ENCODE results near the gene COX8A. TPM values are rescaled to one million over a fixed set of nuclear protein-coding genes. Genes with fewer than 3 reads are reported as not detected.

Gene COX8A
- total and polyA plus RNA-seq, 9 of the 15 experiments (the other 6 are each of a cell fraction or from before 2014, with no cell fraction given), result 274 to 1,206 (median 526) TPM

- intact Hi-C loops (cut with micrococcal nuclease), result no loop called here
- Histone ChIP-seq H3K9me1 (ENCODE audit: control insufficient read depth, insufficient read depth, low read length) (no peaks in the 10 kb centered on the region), H3K9ac (ENCODE audit: insufficient read depth in 1 of 2, low read depth in 2 of 2, low read length in 2 of 2) (peak overlapping the region; percentile 88 to 95), H3K36me3 (ENCODE audit: control insufficient read depth, insufficient read depth, low read length) (peaks cover 42% of the 10 kb centered on the region; the same call in 2 of the 3 replicates), H4K20me1 (replicated peaks; ENCODE audit: control insufficient read depth, insufficient read depth, low read length) (peaks cover 13% of the 10 kb centered on the region; the same call in 1 of the 2 replicates), H3K9me3 (replicated peaks; ENCODE audit: control insufficient read depth, insufficient read depth, low read depth, low read length) (no peaks in the 10 kb centered on the region), H3K4me3 (peak overlapping the region; percentile 99), H3K27me3 (ENCODE audit: control insufficient read depth in 2 of 2, insufficient read depth in 2 of 2, low read length in 2 of 2) (no peaks in the 10 kb centered on the region), H3K4me2 (ENCODE audit: insufficient read depth, low read length) (peak overlapping the region; percentile 88), H3K4me1 (replicated peaks in 1 of 2; ENCODE audit: control insufficient read depth in 2 of 2, insufficient read depth in 2 of 2, low read length in 2 of 2) (peaks cover 11 to 41% of the 10 kb centered on the region in 2 experiments; a peak in 4 of 5 replicates), H3K27ac (ENCODE audit: extremely low read depth, low read depth, low read length) (peak overlapping the region; percentile 87), H2AFZ (ENCODE audit: low read depth, low read length) (peak overlapping the region; percentile 88), H3K79me2 (ENCODE audit: control insufficient read depth, insufficient read depth, low read length) (peaks cover 31% of the 10 kb centered on the region)
- FAIRE-seq (no peak), DNase-seq (ENCODE audit: extremely low read depth in 1 of 4, low spot score in 3 of 4) (no peak), ATAC-seq (no peak; the same call in 2 of the 3 replicates)
- ChIA-PET CTCF (ENCODE audit: low intra/inter-chr PET ratio) (no interaction called here), POLR2A (interaction anchor here (0.7 to 1.8 kb wide), 3 partner anchors 8 to 101 kb away, joined by 3 to 7 read pairs (median 4); no protein-coding TSS in a partner anchor)
- WGBS (ENCODE audit: insufficient coverage, low coverage, missing lambda C conversion rate), result 18% methylated on average over 25 of the region's 25 CpGs
- in situ Hi-C loops (cut with MboI), result no loop called here
- TSS peak; percentile 63 for BruUV-seq (replicated peaks)
- TF ChIP-seq ATF2 (CRISPR knock-in tag; IDR thresholded peaks at IDR 0.05) (no peak), ZNF398 (CRISPR knock-in tag; IDR thresholded peaks at IDR 0.05) (no peak), ZNF586 (CRISPR knock-in tag; conservative IDR thresholded peaks at IDR 0.05) (no peak), MEIS2 (IDR thresholded peaks at IDR 0.05; ENCODE audit: partially characterized antibody) (no peak), ZNF780A (CRISPR knock-in tag; IDR thresholded peaks at IDR 0.05) (no peak), MITF (IDR thresholded peaks at IDR 0.05) (no peak), CSDE1 (IDR thresholded peaks at IDR 0.05) (no peak), SAFB (IDR thresholded peaks at IDR 0.05; ENCODE audit: borderline replicate concordance, low read depth, low read length) (0 out of 2 replicates have a peak, but pooled peaks have one; percentile 2), POLR2H (tag; IDR thresholded peaks at IDR 0.05; ENCODE audit: low read depth) (no peak), ZNF23 (CRISPR knock-in tag; IDR thresholded peaks at IDR 0.05) (no peak), MTA3 (IDR thresholded peaks at IDR 0.05; ENCODE audit: borderline replicate concordance) (no peak)
- TF ChIP-seq, protein P1, sequence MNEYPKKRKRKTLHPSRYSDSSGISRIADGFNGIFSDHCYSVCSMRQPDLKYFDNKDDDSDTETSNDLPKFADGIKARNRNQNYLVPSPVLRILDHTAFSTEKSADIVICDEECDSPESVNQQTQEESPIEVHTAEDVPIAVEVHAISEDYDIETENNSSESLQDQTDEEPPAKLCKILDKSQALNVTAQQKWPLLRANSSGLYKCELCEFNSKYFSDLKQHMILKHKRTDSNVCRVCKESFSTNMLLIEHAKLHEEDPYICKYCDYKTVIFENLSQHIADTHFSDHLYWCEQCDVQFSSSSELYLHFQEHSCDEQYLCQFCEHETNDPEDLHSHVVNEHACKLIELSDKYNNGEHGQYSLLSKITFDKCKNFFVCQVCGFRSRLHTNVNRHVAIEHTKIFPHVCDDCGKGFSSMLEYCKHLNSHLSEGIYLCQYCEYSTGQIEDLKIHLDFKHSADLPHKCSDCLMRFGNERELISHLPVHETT (CRISPR knock-in tag; conservative IDR thresholded peaks at IDR 0.05 in 1 of 2, IDR thresholded peaks at IDR 0.05 in 1 of 2), result 0 out of 4 replicates have a peak, but pooled peaks of 1 of the 2 experiments have one; percentile 32
- TF ChIP-seq, protein P2, sequence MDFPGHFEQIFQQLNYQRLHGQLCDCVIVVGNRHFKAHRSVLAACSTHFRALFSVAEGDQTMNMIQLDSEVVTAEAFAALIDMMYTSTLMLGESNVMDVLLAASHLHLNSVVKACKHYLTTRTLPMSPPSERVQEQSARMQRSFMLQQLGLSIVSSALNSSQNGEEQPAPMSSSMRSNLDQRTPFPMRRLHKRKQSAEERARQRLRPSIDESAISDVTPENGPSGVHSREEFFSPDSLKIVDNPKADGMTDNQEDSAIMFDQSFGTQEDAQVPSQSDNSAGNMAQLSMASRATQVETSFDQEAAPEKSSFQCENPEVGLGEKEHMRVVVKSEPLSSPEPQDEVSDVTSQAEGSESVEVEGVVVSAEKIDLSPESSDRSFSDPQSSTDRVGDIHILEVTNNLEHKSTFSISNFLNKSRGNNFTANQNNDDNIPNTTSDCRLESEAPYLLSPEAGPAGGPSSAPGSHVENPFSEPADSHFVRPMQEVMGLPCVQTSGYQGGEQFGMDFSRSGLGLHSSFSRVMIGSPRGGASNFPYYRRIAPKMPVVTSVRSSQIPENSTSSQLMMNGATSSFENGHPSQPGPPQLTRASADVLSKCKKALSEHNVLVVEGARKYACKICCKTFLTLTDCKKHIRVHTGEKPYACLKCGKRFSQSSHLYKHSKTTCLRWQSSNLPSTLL (IDR thresholded peaks at IDR 0.05), result no peak
Observed at GRCh38 chr11:63986932-63987513, 12.6 kb downstream of the COX8A start.

All from K562 (cell line).